WTC11 (cell line): ENCODE measurements around the gene GPRASP1. TPM values are rescaled to one million over a fixed set of nuclear protein-coding genes. Genes with fewer than 3 reads are reported as not detected.

Source experiments
- ATAC-seq: fragments of 200-7000 bp; cut with Tn5 transposase; 2 replicates; pipeline ENCODE4 v1.10.0; 2021; ENCODE audit warnings: mild to moderate bottlenecking, moderate library complexity
- CTCF ChIA-PET: fragments of 300-600 bp; sonication (Branson Sonifier 250); formaldehyde crosslinking; loops from one replicate; lab custom pipeline; 2021; ENCODE audit warnings: antibody characterized with exemption; lab: Charles Lee
- POLR2A ChIA-PET: fragments of 350-600 bp; sonication (Branson Sonifier 250); formaldehyde crosslinking; loops from one replicate; lab custom pipeline; 2021; ENCODE audit warnings: antibody characterized with exemption; lab: Charles Lee
- DNase-seq: peaks from one replicate; pipeline ENCODE4 v3.0.0; 2021; ENCODE audit warnings: low spot score
- H3K27ac Mint-ChIP-seq: 2 replicates; pipeline ENCODE4 v1.8.0; 2021; ENCODE audit warnings: mixed read lengths
- H3K27me3 Mint-ChIP-seq: 2 replicates; pipeline ENCODE4 v1.8.0; 2021; ENCODE audit warnings: low read depth, mild to moderate bottlenecking, moderate library complexity, mixed read lengths
- H3K36me3 Mint-ChIP-seq: 2 replicates; pipeline ENCODE4 v1.8.0; 2021; ENCODE audit warnings: mixed read lengths
- H3K4me1 Mint-ChIP-seq: 2 replicates; pipeline ENCODE4 v1.8.0; 2022; ENCODE audit warnings: mixed read lengths
- H3K4me3 Mint-ChIP-seq: 2 replicates; pipeline ENCODE4 v1.8.0; 2021; ENCODE audit warnings: mild to moderate bottlenecking, moderate library complexity, mixed read lengths
- H3K9me3 Mint-ChIP-seq: 2 replicates; pipeline ENCODE4 v1.8.0; 2021; ENCODE audit warnings: mixed read lengths
- CDX4 ChIP-seq: fragments of 250-450 bp; sonication (Bioruptor Pico); IDR thresholded peaks from 2 replicates; pipeline ENCODE4 v1.9.0; 2021; ENCODE audit warnings: moderate library complexity, mild to moderate bottlenecking, inconsistent platforms, borderline replicate concordance
- ERG ChIP-seq: fragments of 250-450 bp; sonication (Bioruptor Pico); IDR thresholded peaks from 2 replicates; pipeline ENCODE4 v1.8.0; 2021; ENCODE audit warnings: mild to moderate bottlenecking
- FOXJ3 ChIP-seq: sonication (generic); formaldehyde crosslinking; IDR thresholded peaks from 2 replicates; pipeline ENCODE4 v1.9.0; 2021; ENCODE audit warnings: missing genetic modification reagents, mild to moderate bottlenecking, borderline replicate concordance
- GABPB1 ChIP-seq: sonication (generic); formaldehyde crosslinking; IDR thresholded peaks from 2 replicates; pipeline ENCODE4 v1.8.1; 2023; ENCODE audit warnings: mild to moderate bottlenecking, missing genetic modification reagents
- GRHL2 ChIP-seq: fragments of 250-450 bp; sonication (Bioruptor Pico); IDR thresholded peaks from 2 replicates; pipeline ENCODE4 v1.8.0; 2022; ENCODE audit warnings: mild to moderate bottlenecking, moderate library complexity; ENCODE audit not compliant: insufficient replicate concordance, severe bottlenecking
- HMGA2 ChIP-seq: fragments of 250-450 bp; sonication (Bioruptor Pico); IDR thresholded peaks from 2 replicates; pipeline ENCODE4 v1.4.0; 2021; ENCODE audit warnings: mild to moderate bottlenecking, moderate library complexity
- JAZF1 ChIP-seq: fragments of 250-450 bp; sonication (Bioruptor Pico); IDR thresholded peaks from 2 replicates; pipeline ENCODE4 v1.9.0; 2021; ENCODE audit warnings: moderate library complexity, mild to moderate bottlenecking, inconsistent platforms
- MLX ChIP-seq: sonication (generic); formaldehyde crosslinking; IDR thresholded peaks from 2 replicates; pipeline ENCODE4 v1.8.1; 2023; ENCODE audit warnings: mild to moderate bottlenecking, missing genetic modification reagents, moderate library complexity
- NR2C2 ChIP-seq: sonication (generic); formaldehyde crosslinking; IDR thresholded peaks from 2 replicates; pipeline ENCODE4 v1.8.0; 2022; ENCODE audit warnings: mild to moderate bottlenecking, missing genetic modification reagents
- SMAD4 ChIP-seq: sonication (generic); formaldehyde crosslinking; IDR thresholded peaks from 2 replicates; pipeline ENCODE4 v1.8.0; 2022; ENCODE audit warnings: mild to moderate bottlenecking, missing genetic modification reagents
- SP1 ChIP-seq: sonication (generic); formaldehyde crosslinking; conservative IDR thresholded peaks from 2 replicates; pipeline ENCODE4 v1.8.1; 2022; ENCODE audit warnings: missing genetic modification reagents
- TEAD4 ChIP-seq: sonication (generic); formaldehyde crosslinking; IDR thresholded peaks from 2 replicates; pipeline ENCODE4 v1.8.0; 2022; ENCODE audit warnings: mild to moderate bottlenecking, missing genetic modification reagents
- USF2 ChIP-seq: sonication (generic); formaldehyde crosslinking; IDR thresholded peaks from 2 replicates; pipeline ENCODE4 v1.8.1; 2023; ENCODE audit warnings: mild to moderate bottlenecking, missing genetic modification reagents, moderate library complexity
- ZNF121 ChIP-seq: sonication (generic); formaldehyde crosslinking; IDR thresholded peaks from 2 replicates; pipeline ENCODE4 v1.8.0; 2023; ENCODE audit warnings: missing genetic modification reagents
- ZNF219 ChIP-seq: sonication (generic); formaldehyde crosslinking; IDR thresholded peaks from 2 replicates; pipeline ENCODE4 v1.8.0; 2023; ENCODE audit warnings: missing genetic modification reagents, mild to moderate bottlenecking, borderline replicate concordance
- ZNF396 ChIP-seq: fragments of 250-450 bp; sonication (Bioruptor Pico); IDR thresholded peaks from 2 replicates; pipeline ENCODE4 v1.8.0; 2021; ENCODE audit warnings: mild to moderate bottlenecking, moderate library complexity, borderline replicate concordance
- ZNF423 ChIP-seq: fragments of 250-450 bp; sonication (Bioruptor Pico); IDR thresholded peaks from 2 replicates; pipeline ENCODE4 v2.1.2; 2022; ENCODE audit warnings: mild to moderate bottlenecking, moderate library complexity
- total RNA-seq: library from RNA; stranded (reverse); gene quantifications from 3 replicates; pipeline ENCODE4 v1.2.3, GENCODE V29; 2021
- TF ChIP-seq, protein P1 (sequence below): sonication (generic); formaldehyde crosslinking; IDR thresholded peaks from 2 replicates; pipeline ENCODE4 v1.8.1; 2023; ENCODE audit warnings: mild to moderate bottlenecking, missing genetic modification reagents, borderline replicate concordance
- TF ChIP-seq, protein P2 (sequence below): sonication (generic); formaldehyde crosslinking; IDR thresholded peaks from 2 replicates; pipeline ENCODE4 v1.8.1; 2022; ENCODE audit warnings: low read depth, missing genetic modification reagents, borderline replicate concordance

GPRASP1 gene
- total RNA-seq, 1 experiment from 2014 or later, result 2.0 TPM

DNA sequence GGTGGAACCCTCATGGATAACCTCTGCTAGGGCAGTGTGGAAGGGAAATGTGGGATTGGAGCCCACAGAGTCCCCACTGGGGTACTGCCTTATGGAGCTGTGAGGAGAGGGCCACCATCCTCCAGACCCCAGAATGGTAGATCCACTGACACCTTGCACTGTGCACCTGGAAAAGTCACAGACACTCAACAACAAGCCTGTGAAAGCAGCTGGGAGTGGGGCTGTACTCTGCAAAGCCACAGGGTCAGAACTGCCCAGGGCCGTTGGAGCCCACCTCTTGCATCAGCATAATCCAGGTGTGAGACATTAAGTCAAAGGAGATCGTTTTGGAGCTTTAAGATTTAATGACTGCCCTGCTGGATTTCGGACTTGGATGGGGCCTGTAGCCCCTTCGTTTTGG lies 40.4 kb upstream of the GPRASP1 start (continued):
- TF ChIP-seq ZNF121 (CRISPR knock-in tag), result no peak

DNA sequence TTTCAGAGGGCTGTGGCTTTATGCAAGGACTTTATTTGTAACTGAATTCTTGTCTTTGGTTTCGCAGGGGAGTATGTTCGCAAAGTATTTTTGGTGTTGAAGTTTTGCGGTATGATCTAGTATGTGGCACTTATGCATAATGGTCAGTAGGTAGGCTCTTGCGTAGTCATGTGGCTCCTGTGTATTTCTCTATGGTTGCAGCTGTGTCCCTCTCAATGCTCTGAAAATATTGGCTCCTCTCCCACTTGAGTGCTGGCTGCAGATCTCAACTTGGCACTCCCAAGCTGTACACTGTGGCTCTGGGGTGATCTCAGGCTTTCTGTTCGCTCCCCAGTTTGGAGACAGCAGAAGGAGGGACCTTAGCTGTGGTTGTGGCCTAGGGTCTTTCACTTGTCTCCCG lies 27.2 kb upstream of the GPRASP1 start:
- Mint-ChIP-seq H3K4me1 (no peaks in the 10 kb centered on the region), H3K27me3 (no peaks in the 10 kb centered on the region; the same call in 1 of the 2 replicates), H3K36me3 (peaks cover 26% of the 10 kb centered on the region), H3K9me3 (peaks cover 25% of the 10 kb centered on the region), H3K27ac (no peak overlapping the region)
- ATAC-seq, result no peak
- DNase-seq, result no peak
- ChIA-PET POLR2A (no interaction called here), CTCF (no interaction called here)
- TF ChIP-seq, protein P1, sequence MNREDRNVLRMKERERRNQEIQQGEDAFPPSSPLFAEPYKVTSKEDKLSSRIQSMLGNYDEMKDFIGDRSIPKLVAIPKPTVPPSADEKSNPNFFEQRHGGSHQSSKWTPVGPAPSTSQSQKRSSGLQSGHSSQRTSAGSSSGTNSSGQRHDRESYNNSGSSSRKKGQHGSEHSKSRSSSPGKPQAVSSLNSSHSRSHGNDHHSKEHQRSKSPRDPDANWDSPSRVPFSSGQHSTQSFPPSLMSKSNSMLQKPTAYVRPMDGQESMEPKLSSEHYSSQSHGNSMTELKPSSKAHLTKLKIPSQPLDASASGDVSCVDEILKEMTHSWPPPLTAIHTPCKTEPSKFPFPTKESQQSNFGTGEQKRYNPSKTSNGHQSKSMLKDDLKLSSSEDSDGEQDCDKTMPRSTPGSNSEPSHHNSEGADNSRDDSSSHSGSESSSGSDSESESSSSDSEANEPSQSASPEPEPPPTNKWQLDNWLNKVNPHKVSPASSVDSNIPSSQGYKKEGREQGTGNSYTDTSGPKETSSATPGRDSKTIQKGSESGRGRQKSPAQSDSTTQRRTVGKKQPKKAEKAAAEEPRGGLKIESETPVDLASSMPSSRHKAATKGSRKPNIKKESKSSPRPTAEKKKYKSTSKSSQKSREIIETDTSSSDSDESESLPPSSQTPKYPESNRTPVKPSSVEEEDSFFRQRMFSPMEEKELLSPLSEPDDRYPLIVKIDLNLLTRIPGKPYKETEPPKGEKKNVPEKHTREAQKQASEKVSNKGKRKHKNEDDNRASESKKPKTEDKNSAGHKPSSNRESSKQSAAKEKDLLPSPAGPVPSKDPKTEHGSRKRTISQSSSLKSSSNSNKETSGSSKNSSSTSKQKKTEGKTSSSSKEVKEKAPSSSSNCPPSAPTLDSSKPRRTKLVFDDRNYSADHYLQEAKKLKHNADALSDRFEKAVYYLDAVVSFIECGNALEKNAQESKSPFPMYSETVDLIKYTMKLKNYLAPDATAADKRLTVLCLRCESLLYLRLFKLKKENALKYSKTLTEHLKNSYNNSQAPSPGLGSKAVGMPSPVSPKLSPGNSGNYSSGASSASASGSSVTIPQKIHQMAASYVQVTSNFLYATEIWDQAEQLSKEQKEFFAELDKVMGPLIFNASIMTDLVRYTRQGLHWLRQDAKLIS, result no peak
- no peak for TF ChIP-seq CDX4 (CRISPR knock-in tag)
- TF ChIP-seq ZNF121 (CRISPR knock-in tag), result no peak
- TF ChIP-seq ZNF423, result no peak
- TF ChIP-seq NR2C2 (CRISPR knock-in tag), result no peak
- no peak for TF ChIP-seq JAZF1 (CRISPR knock-in tag)
- no peak for TF ChIP-seq ERG (CRISPR knock-in tag)
- no peak for TF ChIP-seq ZNF219
- TF ChIP-seq ZNF396 (CRISPR knock-in tag), result no peak
- TF ChIP-seq GABPB1 (CRISPR knock-in tag), result no peak
- no peak for TF ChIP-seq SMAD4
- TF ChIP-seq USF2 (CRISPR knock-in tag), result no peak
- no peak for TF ChIP-seq TEAD4 (CRISPR knock-in tag)
- no peak for TF ChIP-seq SP1 (CRISPR knock-in tag)
- TF ChIP-seq, protein P2, sequence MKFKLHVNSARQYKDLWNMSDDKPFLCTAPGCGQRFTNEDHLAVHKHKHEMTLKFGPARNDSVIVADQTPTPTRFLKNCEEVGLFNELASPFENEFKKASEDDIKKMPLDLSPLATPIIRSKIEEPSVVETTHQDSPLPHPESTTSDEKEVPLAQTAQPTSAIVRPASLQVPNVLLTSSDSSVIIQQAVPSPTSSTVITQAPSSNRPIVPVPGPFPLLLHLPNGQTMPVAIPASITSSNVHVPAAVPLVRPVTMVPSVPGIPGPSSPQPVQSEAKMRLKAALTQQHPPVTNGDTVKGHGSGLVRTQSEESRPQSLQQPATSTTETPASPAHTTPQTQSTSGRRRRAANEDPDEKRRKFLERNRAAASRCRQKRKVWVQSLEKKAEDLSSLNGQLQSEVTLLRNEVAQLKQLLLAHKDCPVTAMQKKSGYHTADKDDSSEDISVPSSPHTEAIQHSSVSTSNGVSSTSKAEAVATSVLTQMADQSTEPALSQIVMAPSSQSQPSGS (CRISPR knock-in tag), result no peak
- TF ChIP-seq FOXJ3 (CRISPR knock-in tag), result no peak
- no peak for TF ChIP-seq MLX (CRISPR knock-in tag)
- no peak for TF ChIP-seq HMGA2 (CRISPR knock-in tag)
- TF ChIP-seq GRHL2 (CRISPR knock-in tag), result no peak
- TF ChIP-seq, all 79 proteins: peak for 0
- no peak overlapping the region for H3K4me3 Mint-ChIP-seq
